ENCODE results near the gene TCF3. TPM values are rescaled to one million over a fixed set of nuclear protein-coding genes. Genes with fewer than 3 reads are reported as not detected.

Gene TCF3
- total RNA-seq, 1 experiment from 2014 or later: 304 TPM

- H3K4ac ChIP-seq (ENCODE audit: low read depth, low read length): no peak overlapping the region
- no peak overlapping the region for H2BK20ac ChIP-seq (ENCODE audit: low read depth, low read length, poor library complexity, severe bottlenecking)
- no peaks in the 10 kb centered on the region for H3K79me1 ChIP-seq (ENCODE audit: insufficient read depth, low read depth, low read length, poor library complexity, severe bottlenecking)
- H3K9me3 ChIP-seq (ENCODE audit: control insufficient read depth, low read depth, low read length): no peaks in the 10 kb centered on the region
- Mint-ChIP-seq H3K27me3 (ENCODE audit: low read depth) (no peaks in the 10 kb centered on the region), H3K27ac (no peak overlapping the region), H3K4me1 (peaks cover 3 to 9% of the 10 kb centered on the region in 2 experiments; a peak in 2 of 4 replicates), H3K4me3 (no peak overlapping the region), H3K9me3 (no peaks in the 10 kb centered on the region), H3K36me3 (ENCODE audit: insufficient read depth in 1 of 3, low read depth in 3 of 3) (peaks cover 33 to 63% (median 59%) of the 10 kb centered on the region in 3 experiments; a peak in 6 of 7 replicates)
- H2BK12ac ChIP-seq (ENCODE audit: insufficient read length, low read depth, low read length): no peak overlapping the region
- no peak overlapping the region for H2BK15ac ChIP-seq (ENCODE audit: low read depth, low read length)
- no peak overlapping the region for H2AK5ac ChIP-seq (ENCODE audit: insufficient read length, low read length)
- H3K56ac ChIP-seq (ENCODE audit: insufficient read length, low read depth, low read length): no peak overlapping the region
- H3K27ac ChIP-seq (ENCODE audit: insufficient read length, low read depth, low read length): no peak overlapping the region
- H2BK5ac ChIP-seq (ENCODE audit: insufficient read length, low read length): no peak overlapping the region
- no peak overlapping the region for H3K23ac ChIP-seq (ENCODE audit: insufficient read length, low read depth, low read length)
- no peak overlapping the region for H2AFZ ChIP-seq (ENCODE audit: low read length)
- WGBS (ENCODE audit: extremely low coverage, insufficient read length, low lambda C conversion rate): no CpG with 5 or more reads among the region's 15 CpGs
- H4K20me1 ChIP-seq (ENCODE audit: control insufficient read depth, insufficient read depth, insufficient read length): no peaks in the 10 kb centered on the region
- H3K79me2 ChIP-seq (ENCODE audit: insufficient read depth, low read length): no peaks in the 10 kb centered on the region
- no peak for DNase-seq
- H4K8ac ChIP-seq (replicated peaks; ENCODE audit: insufficient read length, low read depth, low read length): no peak overlapping the region
- no peaks in the 10 kb centered on the region for H3K4me1 ChIP-seq (ENCODE audit: insufficient read depth, low read length)
- no peak overlapping the region for H4K5ac ChIP-seq (ENCODE audit: insufficient read length, low read depth, low read length)
- H3K14ac ChIP-seq (ENCODE audit: insufficient read depth, low read length): no peak overlapping the region
- TF ChIP-seq CTCF (conservative IDR thresholded peaks at IDR 0.05): no peak
- H3K9ac ChIP-seq (ENCODE audit: extremely low read depth, insufficient read length, low read length): no peak overlapping the region
- no peak overlapping the region for H2BK120ac ChIP-seq (ENCODE audit: low read depth, low read length, poor library complexity, severe bottlenecking)
- no peak overlapping the region for H4K91ac ChIP-seq (ENCODE audit: insufficient read length, low read depth, low read length)
- no peak overlapping the region for H3T11ph ChIP-seq (ENCODE audit: low read length)
- H3K27me3 ChIP-seq (ENCODE audit: insufficient read depth, low read length): no peaks in the 10 kb centered on the region
- peaks cover under 1% of the 10 kb centered on the region for H3K23me2 ChIP-seq (ENCODE audit: insufficient read length, low read depth, low read length, poor library complexity, severe bottlenecking)
- H3K4me2 ChIP-seq (ENCODE audit: insufficient read depth, insufficient read length, low read length): no peak overlapping the region
- no peak overlapping the region for H3K18ac ChIP-seq (ENCODE audit: insufficient read length, low read depth, low read length)
Observed at GRCh38 chr19:1611353-1611752, 41.1 kb downstream of the TCF3 start.

Measured in H9 (cell line).